Adrenal gland (tissue), 5 donors: ENCODE results near the gene ADORA1.

Experiments
- CTCF ChIP-seq, 6 experiments: fragments of 450-650 bp in 4 of 6; fragments of 200-600 bp in 2 of 6; sonication (generic) in 1 of 6; IDR thresholded peaks; 1 replicate in 5 of 6; 2 replicates in 1 of 6; pipeline versions ENCODE4 v1.5.1 to v1.8.0; 2016 to 2021; ENCODE audit warnings: antibody characterized with exemption in 6 of 6, mild to moderate bottlenecking in 2 of 6, moderate library complexity in 1 of 6
- POLR2A ChIP-seq, 2 donors: fragments of 450-650 bp; IDR thresholded peaks; one replicate each; pipeline ENCODE4 v1.6.1; 2017; ENCODE audit warnings: antibody characterized with exemption in 2 of 2, mild to moderate bottlenecking in 2 of 2, moderate library complexity in 1 of 2
- donor health status: DM: no; HTN: no; CAD: no.

GRCh38 chr1:203093754-203094410, 33.6 kb upstream of the ADORA1 start:
- TF ChIP-seq CTCF (IDR thresholded peaks at IDR 0.05) (no peak), POLR2A (IDR thresholded peaks at IDR 0.05) (no peak)
